Measurements from ENCODE around the gene SLC26A2.
"Not testable (repeated sequence)": the region's sequence is repeated elsewhere in the genome, so short reads cannot be mapped to it uniquely, and the experiment has no call there.

The SLC26A2 gene

GRCh38 chr5:150000990-150001659 is 40.6 kb downstream of the SLC26A2 start:
- DNase-seq (ENCODE audit: low spot score), result peak; percentile 18

DNA sequence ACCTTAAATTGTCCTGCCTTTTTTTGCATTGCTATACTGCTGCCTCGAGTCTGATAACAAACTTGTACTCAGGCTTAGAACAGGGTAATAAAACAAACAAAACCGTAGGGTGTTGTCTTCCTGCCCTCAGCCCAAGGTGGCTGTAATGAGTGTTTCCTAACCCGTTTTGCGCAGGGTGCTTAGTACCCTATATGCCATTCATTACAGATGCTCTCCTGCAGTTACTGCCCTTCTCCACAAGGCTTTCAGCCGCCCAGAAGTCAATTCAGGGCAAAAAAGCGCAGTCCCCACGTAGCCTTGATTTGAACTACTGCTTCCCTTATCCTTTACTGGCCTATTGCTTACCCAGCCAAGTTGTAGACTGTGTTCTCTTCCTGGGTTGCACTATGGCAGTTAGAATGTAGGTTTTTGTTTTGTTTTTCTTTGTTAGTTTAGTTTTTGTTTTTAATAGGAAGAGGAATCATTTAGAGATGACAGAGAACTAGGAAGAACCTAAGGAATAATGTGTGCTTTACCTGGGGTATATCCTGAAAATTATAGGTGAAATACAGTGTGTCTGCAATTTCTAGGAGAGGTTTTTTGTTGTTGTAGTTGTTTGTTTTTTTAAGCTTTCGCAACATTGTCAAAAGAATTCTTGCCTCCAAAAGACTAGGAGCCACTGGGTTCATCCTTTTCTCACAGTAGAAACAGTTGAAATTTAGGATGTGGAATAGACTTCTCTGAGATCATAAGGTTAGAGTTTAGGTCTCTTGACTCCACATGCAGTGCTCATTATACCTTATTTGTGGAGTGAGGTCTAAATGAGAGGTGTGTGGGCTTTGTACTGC is 41.3 kb downstream of the SLC26A2 start:
- DNase-seq (ENCODE audit: low spot score), result peak; percentile 66

DNA sequence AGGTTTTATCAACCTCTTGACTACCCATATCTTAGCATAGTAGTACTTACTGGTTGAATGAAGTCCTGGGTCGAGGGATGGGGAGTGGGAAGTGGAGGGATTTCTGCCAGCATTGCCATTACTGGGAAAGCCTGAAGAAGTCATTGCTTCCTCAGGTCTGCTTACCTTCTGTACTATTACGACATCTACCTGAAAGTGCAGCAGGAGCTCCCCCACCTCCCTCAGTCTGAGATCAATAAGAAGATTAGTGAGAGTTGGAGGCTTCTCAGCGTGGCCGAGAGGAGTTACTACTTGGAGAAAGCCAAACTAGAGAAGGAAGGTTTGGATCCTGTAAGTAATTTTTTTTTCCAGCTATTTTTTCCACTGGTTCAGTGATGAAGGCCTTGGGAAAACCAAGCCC is 45.8 kb downstream of the SLC26A2 start:
- no peak for DNase-seq (ENCODE audit: low spot score)

GRCh38 chr5:150007050-150007449 is 46.5 kb downstream of the SLC26A2 start:
- no peak for DNase-seq (ENCODE audit: low spot score)

DNA sequence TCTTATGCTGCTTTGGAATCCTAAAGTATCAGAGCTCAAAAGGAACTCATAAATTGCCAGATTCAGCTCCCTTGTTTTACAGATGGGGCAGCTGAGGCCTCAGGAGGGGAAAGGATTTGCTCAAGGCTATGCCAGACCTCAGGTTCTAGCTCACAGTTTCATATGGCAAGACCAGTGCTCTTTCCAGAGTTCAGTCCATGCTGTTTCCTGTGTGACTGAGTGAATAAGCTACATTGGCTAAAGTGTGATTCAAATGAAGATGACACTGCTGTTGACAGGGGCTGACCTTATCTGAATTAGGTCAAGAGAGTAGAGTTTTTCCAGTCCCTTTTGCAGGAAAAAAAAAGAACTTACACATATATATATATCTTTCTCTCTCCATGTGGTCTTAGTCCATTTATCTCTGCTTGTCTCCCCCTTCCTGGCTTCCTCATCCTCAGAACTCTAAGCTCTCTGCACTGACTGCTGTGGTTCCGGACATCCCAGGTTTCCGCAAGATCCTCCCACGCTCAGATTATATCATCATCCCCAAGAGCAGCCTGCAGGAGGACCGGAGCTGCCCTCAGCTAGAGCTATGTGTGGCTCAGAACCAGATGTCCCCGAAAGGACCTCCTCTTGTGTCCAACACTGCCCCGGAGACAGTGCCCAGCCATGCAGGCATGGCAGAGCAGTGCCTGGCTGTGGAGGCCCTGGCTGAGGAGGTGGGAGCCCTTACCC is 49.3 kb downstream of the SLC26A2 start:
- DNase-seq (ENCODE audit: low spot score), result no peak

GRCh38 chr5:150013931-150014330 is 53.4 kb downstream of the SLC26A2 start:
- no peak for DNase-seq (ENCODE audit: low spot score)

GRCh38 chr5:150014456-150014855 is 53.9 kb downstream of the SLC26A2 start:
- no peak for DNase-seq (ENCODE audit: low spot score)

DNA sequence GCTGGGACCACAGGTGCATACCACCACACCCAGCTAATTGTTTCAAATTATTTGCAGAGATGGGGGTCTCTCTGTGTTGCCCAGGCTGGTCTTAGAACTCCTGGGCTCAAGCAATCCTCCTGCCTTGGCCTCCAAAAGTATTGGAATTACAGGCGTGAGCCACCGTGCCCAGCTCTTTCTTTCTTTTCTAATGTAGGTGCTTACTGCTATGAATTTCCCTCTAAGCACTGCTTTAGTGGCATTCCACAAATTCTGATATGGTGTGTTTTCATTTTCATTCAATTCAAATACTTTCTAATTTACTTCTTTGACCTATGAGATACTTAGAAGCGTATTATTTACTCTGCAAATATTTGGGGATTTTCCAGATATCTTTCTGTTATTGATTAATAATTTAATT is 54.9 kb downstream of the SLC26A2 start:
- DNase-seq (ENCODE audit: low spot score), result no peak

DNA sequence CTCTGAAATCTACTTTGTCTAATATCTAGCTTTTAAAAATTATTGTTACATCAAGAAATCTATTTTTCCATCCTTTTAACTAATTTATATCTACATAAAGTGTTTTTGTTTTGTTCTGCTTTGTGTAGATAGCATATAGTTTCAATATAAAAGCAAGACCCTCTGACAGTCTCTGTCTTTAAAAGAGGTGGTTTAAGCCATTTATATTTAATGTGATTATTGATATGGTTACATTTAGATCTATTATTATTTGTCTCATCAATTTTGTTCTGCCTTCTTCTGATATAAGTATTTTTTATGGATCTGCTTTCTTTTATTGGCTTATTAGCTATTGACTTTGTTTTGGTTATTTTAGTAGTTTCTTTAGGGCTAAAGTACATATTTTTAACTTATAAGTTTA is 56.0 kb downstream of the SLC26A2 start:
- no peak for DNase-seq (ENCODE audit: low spot score)

DNA sequence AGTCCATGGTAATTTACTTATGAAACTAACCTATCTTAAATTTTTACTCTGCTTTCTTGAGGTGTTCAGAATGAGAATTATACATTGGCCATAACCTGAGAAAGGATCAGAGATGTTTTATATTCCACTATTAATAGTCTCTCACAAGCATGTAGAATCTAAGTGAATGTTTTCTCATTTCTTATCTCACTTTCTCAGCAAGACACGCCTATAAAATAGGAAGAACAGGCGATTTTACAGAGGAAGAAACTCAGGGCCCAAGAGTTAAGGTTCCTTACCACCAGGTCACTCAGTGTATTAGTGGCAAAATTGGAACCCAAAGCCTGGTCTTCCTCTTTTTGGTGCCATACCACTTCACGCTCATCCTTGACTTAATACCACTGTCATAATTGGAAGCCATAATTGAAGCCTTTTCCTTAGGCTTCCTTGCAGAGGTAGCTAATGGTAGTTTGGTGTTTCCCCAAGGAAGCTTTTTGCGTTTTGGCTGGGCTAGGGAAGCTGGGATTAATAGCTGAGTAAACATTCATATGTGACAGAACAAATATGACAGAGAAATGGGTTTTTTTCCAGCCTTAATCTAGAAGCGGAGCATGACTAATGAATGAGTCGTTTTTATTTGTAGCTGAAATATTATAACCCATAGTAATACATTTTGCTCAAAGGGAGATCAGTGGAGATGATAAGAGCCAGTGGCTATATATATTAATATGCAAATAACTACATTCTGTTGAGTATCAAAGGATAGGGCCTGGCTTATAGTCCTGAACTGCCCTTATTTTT is 56.9 kb downstream of the SLC26A2 start:
- DNase-seq (ENCODE audit: low spot score), result no peak

- no peak for DNase-seq (ENCODE audit: low spot score)
Observed at GRCh38 chr5:150020249-150020648, 59.7 kb downstream of the SLC26A2 start.

DNA sequence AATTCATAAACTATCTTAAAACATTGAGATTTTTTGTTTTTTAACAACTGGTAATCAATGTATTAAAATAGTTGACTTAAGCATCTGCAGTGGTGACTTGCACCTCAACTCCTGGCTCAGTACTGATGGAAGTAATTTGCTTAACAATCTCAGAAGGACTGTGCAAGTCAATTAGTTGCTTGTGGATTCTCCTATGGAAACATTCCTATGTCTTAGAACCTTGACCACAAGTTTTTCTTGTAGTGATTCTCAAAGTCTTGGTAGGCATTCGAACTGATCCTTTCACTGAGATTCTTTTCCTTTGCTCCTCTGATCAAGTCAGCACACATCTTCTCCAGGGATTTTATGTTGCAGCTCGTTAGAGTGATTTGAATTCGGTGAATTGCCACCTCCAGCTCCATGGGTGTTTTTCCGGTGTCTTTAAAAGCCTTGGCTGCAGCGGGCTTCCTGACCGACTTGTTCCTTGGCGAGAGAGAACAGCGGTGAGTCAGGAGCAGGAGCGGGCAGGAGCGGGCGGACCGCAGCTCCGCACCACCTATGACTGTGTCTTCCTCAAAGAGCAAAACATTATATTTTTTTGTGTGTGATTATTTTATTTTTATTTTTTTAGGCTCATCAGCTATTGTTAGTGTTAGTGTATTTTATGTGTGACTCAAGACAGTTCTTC is 61.1 kb downstream of the SLC26A2 start:
- DNase-seq (ENCODE audit: low spot score), result no peak

GRCh38 chr5:150022158-150022531 is 61.6 kb downstream of the SLC26A2 start:
- no peak for DNase-seq (ENCODE audit: low spot score)

DNA sequence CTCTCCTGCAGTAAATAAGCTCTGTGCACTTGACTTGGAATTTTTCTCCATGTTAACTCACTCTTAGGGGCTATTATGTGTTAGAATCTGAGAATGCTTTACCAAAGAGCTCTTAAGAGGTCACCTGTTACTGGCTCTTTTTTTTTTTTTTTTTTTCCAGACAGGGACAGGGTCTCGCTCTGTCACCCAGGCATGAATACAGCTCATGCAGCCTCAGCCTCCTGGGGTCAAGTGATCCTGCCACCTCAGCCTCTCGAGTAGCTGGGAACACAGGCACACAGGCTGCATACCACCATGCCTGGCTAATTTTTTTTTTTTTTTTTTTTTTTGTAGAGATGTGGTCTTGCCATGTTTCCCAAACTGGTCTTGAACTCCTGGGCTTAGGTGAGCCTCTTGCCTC is 62.1 kb downstream of the SLC26A2 start:
- DNase-seq (ENCODE audit: low spot score), result no peak

GRCh38 chr5:150023136-150023535 is 62.6 kb downstream of the SLC26A2 start:
- no peak for DNase-seq (ENCODE audit: low spot score)

- no peak for DNase-seq (ENCODE audit: low spot score)
Observed at GRCh38 chr5:150024346-150024984, 63.9 kb downstream of the SLC26A2 start.

- DNase-seq (ENCODE audit: low spot score), result no peak
Observed at GRCh38 chr5:150026682-150027172, 66.2 kb downstream of the SLC26A2 start.

- DNase-seq (ENCODE audit: low spot score), result not testable (repeated sequence)
Observed at GRCh38 chr5:150028047-150028446, 67.5 kb downstream of the SLC26A2 start.

GRCh38 chr5:150033334-150033733 is 72.8 kb downstream of the SLC26A2 start:
- DNase-seq (ENCODE audit: low spot score), result no peak

GRCh38 chr5:150034662-150035061 is 74.1 kb downstream of the SLC26A2 start:
- no peak for DNase-seq (ENCODE audit: low spot score)

Data from SK-N-DZ (cell line).